ENCODE data around the gene PEX6. TPM values are rescaled to one million over a fixed set of nuclear protein-coding genes. Genes with fewer than 3 reads are reported as not detected.

PEX6 gene
- total and polyA plus RNA-seq, 5 donors from 2014 or later = 10.9 to 20.7 (median 18.2) TPM

DNA sequence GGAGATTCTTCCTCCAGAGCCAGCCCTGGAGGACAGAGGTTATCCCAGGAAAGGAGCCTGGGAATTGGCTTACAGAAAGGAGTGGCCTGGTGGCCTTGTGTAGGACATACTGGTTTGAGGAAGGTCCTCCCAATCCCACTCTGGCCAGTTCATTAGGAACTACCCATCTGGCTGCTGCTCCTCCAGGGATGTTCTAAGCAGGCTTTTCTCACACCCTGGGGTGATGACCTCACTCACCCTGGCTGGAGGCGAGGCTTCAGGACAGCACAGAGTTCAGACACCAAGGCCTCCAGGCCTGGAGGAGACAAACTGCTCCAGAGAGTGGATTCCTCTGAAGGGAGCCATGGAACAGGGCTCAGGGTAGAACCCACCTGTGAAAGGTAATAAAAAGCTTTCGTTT, 9.6 kb downstream of the PEX6 start:
- H3K4me3 ChIP-seq (ENCODE audit: low read depth, low read length) = no peak overlapping the region
- ATAC-seq (ENCODE audit: low read depth in 2 of 2) (no peak), DNase-seq (no peak)
- Mint-ChIP-seq H3K27me3 (no peaks in the 10 kb centered on the region), H3K36me3 (peaks cover 5% of the 10 kb centered on the region), H3K27ac (no peak overlapping the region), H3K4me3 (no peak overlapping the region), H3K9me3 (no peaks in the 10 kb centered on the region), H3K4me1 (peaks cover 0 to 10% (median 6%) of the 10 kb centered on the region in 4 donors)
- peaks cover 13% of the 10 kb centered on the region for H3K36me3 ChIP-seq (ENCODE audit: control insufficient read depth, insufficient read depth, low read length)
- H3K4me1 ChIP-seq (ENCODE audit: control insufficient read depth, insufficient read depth, low read length, poor library complexity, severe bottlenecking) = no peaks in the 10 kb centered on the region
- H3K27ac ChIP-seq (ENCODE audit: insufficient read depth, low read length, poor library complexity, severe bottlenecking) = no peak overlapping the region
- H3K9me3 ChIP-seq (ENCODE audit: control insufficient read depth in 2 of 2, low read length in 2 of 2) = no peaks in the 10 kb centered on the region
- H3K27me3 ChIP-seq (ENCODE audit: control insufficient read depth, insufficient read depth, low read length) = no peaks in the 10 kb centered on the region

DNA sequence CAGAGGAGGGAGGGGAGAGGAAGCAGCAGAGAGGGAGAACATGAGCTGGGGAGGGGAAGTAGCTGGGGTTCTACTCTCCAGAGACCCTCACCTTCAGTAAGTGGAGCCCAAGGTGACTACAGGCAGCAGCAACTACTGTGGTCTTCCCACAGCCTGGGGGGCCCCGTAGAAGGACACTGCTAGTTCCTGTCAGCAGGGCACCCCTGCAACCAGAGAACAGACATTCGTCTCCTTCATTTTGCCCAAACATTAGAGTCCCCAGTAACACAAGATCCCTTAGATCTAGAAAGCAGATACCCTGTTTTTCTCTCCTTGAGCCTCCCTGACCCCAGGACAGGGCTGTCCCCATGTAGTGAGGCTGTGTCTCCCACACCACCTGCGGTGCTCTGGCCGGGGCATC, 10.2 kb downstream of the PEX6 start:
- Histone ChIP-seq H3K36me3 (ENCODE audit: control insufficient read depth, insufficient read depth, low read length) (peaks cover 10% of the 10 kb centered on the region), H3K9me3 (ENCODE audit: control insufficient read depth in 2 of 2, low read length in 2 of 2) (no peaks in the 10 kb centered on the region), H3K27ac (ENCODE audit: insufficient read depth, low read length, poor library complexity, severe bottlenecking) (no peak overlapping the region), H3K4me3 (ENCODE audit: low read depth, low read length) (no peak overlapping the region), H3K4me1 (ENCODE audit: control insufficient read depth, insufficient read depth, low read length, poor library complexity, severe bottlenecking) (no peaks in the 10 kb centered on the region), H3K27me3 (ENCODE audit: control insufficient read depth, insufficient read depth, low read length) (no peaks in the 10 kb centered on the region)
- Mint-ChIP-seq H3K4me3 (no peak overlapping the region), H3K36me3 (peaks cover 2% of the 10 kb centered on the region), H3K9me3 (no peaks in the 10 kb centered on the region), H3K4me1 (peaks cover 0 to 7% (median 5%) of the 10 kb centered on the region in 4 donors), H3K27ac (no peak overlapping the region), H3K27me3 (no peaks in the 10 kb centered on the region)
- DNase-seq (no peak), ATAC-seq (ENCODE audit: low read depth in 2 of 2) (no peak)

DNA sequence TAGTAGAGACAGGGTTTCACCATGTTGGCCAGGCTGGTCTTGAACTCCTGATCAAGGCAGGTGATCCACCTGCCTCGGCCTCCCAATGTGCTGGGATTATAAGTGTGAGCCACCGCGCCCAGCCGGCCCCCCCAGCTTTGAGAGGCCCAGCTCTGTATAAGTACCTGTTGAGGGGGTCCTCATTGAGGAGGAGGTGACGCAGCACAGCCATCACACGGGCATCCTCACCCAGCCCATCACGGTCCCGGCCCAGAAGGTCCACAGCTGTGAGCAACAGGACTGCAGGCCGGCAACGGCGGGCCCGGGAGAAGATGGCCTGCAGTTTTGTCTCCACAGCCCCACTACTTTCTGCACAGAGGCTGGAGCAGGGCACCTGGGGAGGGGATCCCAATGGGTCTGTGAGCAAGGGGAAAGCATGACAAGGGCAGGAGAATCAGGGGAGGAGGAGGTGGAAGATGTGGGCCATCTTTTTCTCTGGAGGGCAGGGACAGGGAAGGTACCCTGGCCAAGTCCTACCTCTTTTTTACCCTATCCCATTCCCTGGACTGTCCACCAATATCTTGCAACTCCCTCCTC, 10.8 kb downstream of the PEX6 start:
- Histone ChIP-seq H3K4me1 (ENCODE audit: control insufficient read depth, insufficient read depth, low read length, poor library complexity, severe bottlenecking) (no peaks in the 10 kb centered on the region), H3K36me3 (ENCODE audit: control insufficient read depth, insufficient read depth, low read length) (peaks cover 12% of the 10 kb centered on the region), H3K9me3 (ENCODE audit: control insufficient read depth in 2 of 2, low read length in 2 of 2) (no peaks in the 10 kb centered on the region), H3K27ac (ENCODE audit: insufficient read depth, low read length, poor library complexity, severe bottlenecking) (no peak overlapping the region), H3K27me3 (ENCODE audit: control insufficient read depth, insufficient read depth, low read length) (no peaks in the 10 kb centered on the region), H3K4me3 (ENCODE audit: low read depth, low read length) (no peak overlapping the region)
- ATAC-seq (ENCODE audit: low read depth in 2 of 2) (no peak), DNase-seq (no peak)
- Mint-ChIP-seq H3K9me3 (no peaks in the 10 kb centered on the region), H3K27ac (no peak overlapping the region), H3K4me1 (peaks cover 0 to 7% (median 3%) of the 10 kb centered on the region in 4 donors), H3K36me3 (no peaks in the 10 kb centered on the region), H3K4me3 (no peak overlapping the region), H3K27me3 (no peaks in the 10 kb centered on the region)

DNA sequence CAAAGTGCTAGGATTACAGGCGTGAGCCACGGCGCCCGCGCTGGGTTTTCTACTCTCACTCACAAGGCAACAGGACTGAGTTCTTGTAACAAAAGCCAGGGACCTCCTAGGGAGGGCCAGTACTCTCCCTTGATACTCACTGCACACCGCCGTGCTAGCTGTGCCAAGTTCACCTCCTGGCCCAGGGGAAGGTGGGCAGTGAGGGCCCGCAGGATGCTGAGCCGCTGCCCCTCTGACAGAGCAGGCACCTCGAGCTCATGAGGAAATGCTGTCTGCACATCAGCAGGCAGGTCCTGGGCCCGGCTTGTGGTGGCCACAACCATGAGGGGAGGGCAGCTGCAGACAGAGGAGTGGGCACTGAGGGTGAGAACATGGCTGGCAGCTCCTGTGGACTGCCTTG, 11.8 kb downstream of the PEX6 start:
- Mint-ChIP-seq H3K36me3 (no peaks in the 10 kb centered on the region), H3K27me3 (no peaks in the 10 kb centered on the region), H3K4me1 (peaks cover 0 to 7% (median 3%) of the 10 kb centered on the region in 4 donors), H3K27ac (no peak overlapping the region), H3K4me3 (no peak overlapping the region), H3K9me3 (no peaks in the 10 kb centered on the region)
- DNase-seq (no peak), ATAC-seq (ENCODE audit: low read depth in 2 of 2) (no peak)
- no peaks in the 10 kb centered on the region for H3K9me3 ChIP-seq (ENCODE audit: control insufficient read depth in 2 of 2, low read length in 2 of 2)
- H3K4me1 ChIP-seq (ENCODE audit: control insufficient read depth, insufficient read depth, low read length, poor library complexity, severe bottlenecking) = no peaks in the 10 kb centered on the region
- peaks cover 12% of the 10 kb centered on the region for H3K36me3 ChIP-seq (ENCODE audit: control insufficient read depth, insufficient read depth, low read length)
- H3K27me3 ChIP-seq (ENCODE audit: control insufficient read depth, insufficient read depth, low read length) = no peaks in the 10 kb centered on the region
- H3K4me3 ChIP-seq (ENCODE audit: low read depth, low read length) = no peak overlapping the region
- no peak overlapping the region for H3K27ac ChIP-seq (ENCODE audit: insufficient read depth, low read length, poor library complexity, severe bottlenecking)

DNA sequence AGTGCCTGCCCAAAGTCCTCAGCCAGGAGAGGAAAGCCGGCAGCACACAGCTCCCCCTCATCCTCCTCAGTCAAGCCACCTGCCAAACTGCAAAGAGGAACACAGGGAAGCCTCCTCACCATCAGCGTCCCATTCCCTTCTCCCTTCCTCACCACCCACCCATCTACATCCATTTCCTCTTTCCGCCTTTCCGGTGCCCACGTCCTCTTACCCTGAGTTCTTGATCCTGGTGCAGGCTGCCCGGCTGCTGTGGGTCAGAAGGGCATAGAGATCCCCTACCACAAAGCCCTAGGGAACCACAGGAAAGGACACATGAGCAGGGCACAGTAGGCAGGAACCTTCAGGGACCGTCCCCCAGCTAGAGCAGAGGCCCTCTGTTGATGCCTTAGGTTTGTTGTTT, 12.4 kb downstream of the PEX6 start:
- DNase-seq (no peak), ATAC-seq (ENCODE audit: low read depth in 2 of 2) (no peak)
- no peaks in the 10 kb centered on the region for H3K4me1 ChIP-seq (ENCODE audit: control insufficient read depth, insufficient read depth, low read length, poor library complexity, severe bottlenecking)
- peaks cover 12% of the 10 kb centered on the region for H3K36me3 ChIP-seq (ENCODE audit: control insufficient read depth, insufficient read depth, low read length)
- no peak overlapping the region for H3K27ac ChIP-seq (ENCODE audit: insufficient read depth, low read length, poor library complexity, severe bottlenecking)
- no peak overlapping the region for H3K4me3 ChIP-seq (ENCODE audit: low read depth, low read length)
- Mint-ChIP-seq H3K36me3 (no peaks in the 10 kb centered on the region), H3K27ac (no peak overlapping the region), H3K9me3 (no peaks in the 10 kb centered on the region), H3K4me1 (peaks cover 0 to 9% (median 3%) of the 10 kb centered on the region in 4 donors), H3K27me3 (no peaks in the 10 kb centered on the region), H3K4me3 (no peak overlapping the region)
- no peaks in the 10 kb centered on the region for H3K9me3 ChIP-seq (ENCODE audit: control insufficient read depth in 2 of 2, low read length in 2 of 2)
- H3K27me3 ChIP-seq (ENCODE audit: control insufficient read depth, insufficient read depth, low read length) = no peaks in the 10 kb centered on the region

DNA sequence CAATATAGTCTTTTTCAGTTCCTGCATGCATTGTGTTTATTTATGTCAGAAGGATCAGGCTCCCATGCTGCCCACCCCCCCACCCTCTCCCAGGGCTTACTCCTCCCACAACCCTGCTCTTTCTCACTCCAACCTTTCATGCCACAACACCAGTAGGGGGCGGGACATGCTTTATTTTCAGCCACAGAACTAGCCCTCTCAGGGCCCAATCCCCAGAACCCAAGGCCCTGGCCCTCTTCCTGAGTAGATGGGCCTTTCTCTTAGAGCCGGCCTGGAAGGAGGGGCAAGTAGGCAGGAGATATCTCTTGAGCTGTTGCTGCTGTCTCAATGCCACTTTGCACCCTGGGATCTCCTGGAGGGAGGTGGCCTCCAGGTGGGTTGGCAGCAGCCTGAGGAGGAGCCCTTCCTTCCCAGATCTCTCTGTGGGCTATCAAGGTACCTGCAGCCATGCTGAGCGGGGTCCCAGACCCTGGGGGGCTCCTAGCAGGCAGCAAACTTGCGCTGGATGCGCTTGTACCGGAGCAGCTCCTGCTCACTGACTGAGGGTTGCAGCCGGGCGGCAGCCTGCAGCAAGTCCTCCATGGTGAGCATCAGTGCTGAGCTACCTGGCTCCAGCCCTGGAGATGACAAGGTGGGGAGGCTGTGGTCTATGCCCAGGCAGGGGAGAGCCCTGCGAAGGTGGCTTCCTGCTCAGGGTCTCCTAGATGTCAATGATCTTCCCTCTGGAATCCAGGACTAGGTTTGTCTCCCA, 15.0 kb downstream of the PEX6 start:
- Mint-ChIP-seq H3K27ac (no peak overlapping the region), H3K4me3 (no peak overlapping the region), H3K9me3 (no peaks in the 10 kb centered on the region), H3K4me1 (peaks cover 0 to 18% (median 11%) of the 10 kb centered on the region in 4 donors), H3K36me3 (no peaks in the 10 kb centered on the region), H3K27me3 (no peaks in the 10 kb centered on the region)
- peaks cover 9% of the 10 kb centered on the region for H3K36me3 ChIP-seq (ENCODE audit: control insufficient read depth, insufficient read depth, low read length)
- H3K9me3 ChIP-seq (ENCODE audit: control insufficient read depth in 2 of 2, low read length in 2 of 2) = no peaks in the 10 kb centered on the region
- H3K4me1 ChIP-seq (ENCODE audit: control insufficient read depth, insufficient read depth, low read length, poor library complexity, severe bottlenecking) = peaks cover 14% of the 10 kb centered on the region
- ATAC-seq (ENCODE audit: low read depth in 2 of 2) (no peak), DNase-seq (peak in 2 of 3 donors; percentile 29 to 59)
- no peaks in the 10 kb centered on the region for H3K27me3 ChIP-seq (ENCODE audit: control insufficient read depth, insufficient read depth, low read length)
- H3K4me3 ChIP-seq (ENCODE audit: low read depth, low read length) = no peak overlapping the region
- H3K27ac ChIP-seq (ENCODE audit: insufficient read depth, low read length, poor library complexity, severe bottlenecking) = no peak overlapping the region

DNA sequence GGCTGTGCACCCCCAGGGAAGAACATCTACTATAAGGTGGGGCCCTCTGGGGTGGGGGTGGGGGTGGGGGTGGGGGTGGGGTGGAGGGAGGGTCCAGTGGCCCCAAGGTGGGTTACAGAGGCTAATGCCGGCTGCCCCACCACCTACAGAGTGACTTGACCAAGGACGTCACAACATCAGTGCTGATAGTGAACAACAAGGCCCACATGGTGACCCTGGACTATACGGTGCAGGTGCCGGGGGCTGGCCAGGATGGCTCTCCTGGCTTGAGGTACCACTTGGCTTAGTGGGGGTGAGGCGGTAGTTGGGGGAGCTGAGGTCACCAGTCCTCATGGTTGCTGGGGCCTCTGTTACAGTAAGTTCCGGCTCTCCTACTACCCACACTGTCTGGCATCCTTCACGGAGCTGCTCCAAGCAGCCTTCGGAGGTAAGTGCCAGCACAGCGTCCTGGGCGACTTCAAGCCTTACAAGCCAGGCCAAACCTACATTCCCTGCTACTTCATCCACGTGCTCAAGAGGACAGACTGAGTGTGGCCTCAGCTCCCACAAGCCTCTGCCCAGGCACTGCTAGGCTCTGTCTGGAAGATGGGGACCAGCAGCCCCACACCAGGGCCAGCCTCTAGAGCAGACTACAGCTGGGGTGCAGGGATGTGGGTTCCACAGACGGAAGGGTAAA, 15.7 kb downstream of the PEX6 start:
- no peaks in the 10 kb centered on the region for H3K9me3 ChIP-seq (ENCODE audit: control insufficient read depth in 2 of 2, low read length in 2 of 2)
- Mint-ChIP-seq H3K4me1 (peaks cover 0 to 18% (median 10%) of the 10 kb centered on the region in 4 donors), H3K27ac (no peak overlapping the region), H3K27me3 (no peaks in the 10 kb centered on the region), H3K36me3 (no peaks in the 10 kb centered on the region), H3K9me3 (no peaks in the 10 kb centered on the region), H3K4me3 (no peak overlapping the region)
- H3K27me3 ChIP-seq (ENCODE audit: control insufficient read depth, insufficient read depth, low read length) = no peaks in the 10 kb centered on the region
- DNase-seq (no peak), ATAC-seq (ENCODE audit: low read depth in 2 of 2) (no peak)
- H3K4me3 ChIP-seq (ENCODE audit: low read depth, low read length) = no peak overlapping the region
- peaks cover 8% of the 10 kb centered on the region for H3K36me3 ChIP-seq (ENCODE audit: control insufficient read depth, insufficient read depth, low read length)
- H3K27ac ChIP-seq (ENCODE audit: insufficient read depth, low read length, poor library complexity, severe bottlenecking) = no peak overlapping the region
- peaks cover 14% of the 10 kb centered on the region for H3K4me1 ChIP-seq (ENCODE audit: control insufficient read depth, insufficient read depth, low read length, poor library complexity, severe bottlenecking)
